Neuronal stem cell (in vitro differentiated cells): ENCODE data around the gene ELN.
"Not testable (repeated sequence)": the region's sequence is repeated elsewhere in the genome, so short reads cannot be mapped to it uniquely, and the experiment has no call there.

Experiments used
- DNase-seq: peaks from one replicate; pipeline ENCODE4 v3.0.0-alpha.2; 2013; ENCODE audit warnings: low spot score
- H2AFZ ChIP-seq: one replicate; pipeline ENCODE4 v1.6.1; 2013; ENCODE audit warnings: mild to moderate bottlenecking, low read length, inconsistent platforms
- H2AK5ac ChIP-seq: 2 replicates; pipeline ENCODE4 v1.6.1; 2013; ENCODE audit warnings: low read depth, mild to moderate bottlenecking, inconsistent platforms, low read length, moderate library complexity, mixed read lengths
- H2BK120ac ChIP-seq: 2 replicates; pipeline ENCODE4 v1.6.1; 2013; ENCODE audit warnings: low read depth, mild to moderate bottlenecking, inconsistent platforms, low read length, moderate library complexity, mixed read lengths
- H2BK12ac ChIP-seq: one replicate; pipeline ENCODE4 v1.6.1; 2013; ENCODE audit warnings: low read length, inconsistent platforms
- H2BK15ac ChIP-seq: 2 replicates; pipeline ENCODE4 v1.6.1; 2013; ENCODE audit warnings: mild to moderate bottlenecking, low read length, inconsistent platforms, mixed read lengths
- H2BK5ac ChIP-seq: one replicate; pipeline ENCODE4 v1.6.1; 2013; ENCODE audit warnings: inconsistent platforms, mild to moderate bottlenecking, low read length, moderate library complexity
- H3K14ac ChIP-seq: one replicate; pipeline ENCODE4 v1.6.1; 2013; ENCODE audit warnings: low read length, inconsistent platforms
- H3K18ac ChIP-seq: 2 replicates; pipeline ENCODE4 v1.6.1; 2013; ENCODE audit warnings: low read length, inconsistent platforms
- H3K23ac ChIP-seq: 2 replicates; pipeline ENCODE4 v1.6.1; 2013; ENCODE audit warnings: low read depth, mild to moderate bottlenecking, mixed read lengths, low read length, inconsistent platforms; ENCODE audit not compliant: poor library complexity
- H3K27ac ChIP-seq: replicated peaks from 3 replicates; pipeline ENCODE4 v1.5.1; 2013; ENCODE audit warnings: low read length, inconsistent platforms
- H3K27me3 ChIP-seq, 3 experiments: 2 replicates each; pipeline ENCODE4 v1.6.1; 2013; ENCODE audit warnings: low read length in 3 of 3, mild to moderate bottlenecking in 2 of 3, inconsistent platforms in 1 of 3, low read depth in 1 of 3, mixed read lengths in 1 of 3, moderate library complexity in 1 of 3; ENCODE audit not compliant: control insufficient read depth in 3 of 3, insufficient read depth in 3 of 3
- H3K36me3 ChIP-seq, 2 donors: replicated peaks in 1 of 2; 2 replicates each; pipeline ENCODE4 v1.6.1; 2013; ENCODE audit warnings: low read length in 2 of 2; ENCODE audit not compliant: control insufficient read depth in 2 of 2, insufficient read depth in 2 of 2
- H3K4ac ChIP-seq: 2 replicates; pipeline ENCODE4 v1.6.1; 2013; ENCODE audit warnings: inconsistent platforms, mild to moderate bottlenecking, low read length, moderate library complexity
- H3K4me1 ChIP-seq, 2 donors: 1 replicate in 1 of 2; 2 replicates in 1 of 2; pipeline ENCODE4 v1.6.1; 2013; ENCODE audit warnings: low read length in 2 of 2, low read depth in 1 of 2; ENCODE audit not compliant: control insufficient read depth in 2 of 2, insufficient read depth in 1 of 2
- H3K4me2 ChIP-seq: one replicate; pipeline ENCODE4 v1.6.1; 2013; ENCODE audit warnings: mild to moderate bottlenecking, low read length, inconsistent platforms; ENCODE audit not compliant: insufficient read depth, poor library complexity, severe bottlenecking
- H3K4me3 ChIP-seq, 2 donors: 2 replicates each; pipeline ENCODE4 v1.5.1; 2013; ENCODE audit warnings: low read length in 2 of 2, mild to moderate bottlenecking in 2 of 2, inconsistent platforms in 1 of 2, moderate library complexity in 1 of 2
- H3K79me1 ChIP-seq: one replicate; pipeline ENCODE4 v1.6.1; 2013; ENCODE audit warnings: low read depth, mild to moderate bottlenecking, inconsistent platforms, low read length, moderate library complexity
- H3K9ac ChIP-seq: one replicate; pipeline ENCODE4 v1.6.1; 2013; ENCODE audit warnings: mild to moderate bottlenecking, low read depth, low read length, inconsistent platforms; ENCODE audit not compliant: poor library complexity
- H3K9me3 ChIP-seq, 2 donors: replicated peaks in 1 of 2; 2 replicates each; pipeline versions ENCODE3 to v1.6.1; 2013; ENCODE audit warnings: low read length in 2 of 2, mild to moderate bottlenecking in 2 of 2, inconsistent platforms in 1 of 2, low read depth in 1 of 2, mixed read lengths in 1 of 2, moderate library complexity in 1 of 2; ENCODE audit not compliant: control insufficient read depth in 2 of 2, insufficient read depth in 1 of 2
- H4K8ac ChIP-seq: one replicate; pipeline ENCODE4 v1.6.1; 2013; ENCODE audit warnings: low read depth, mild to moderate bottlenecking, inconsistent platforms, low read length, moderate library complexity
- H4K91ac ChIP-seq: one replicate; pipeline ENCODE4 v1.6.1; 2013; ENCODE audit warnings: low read length, low read depth, mild to moderate bottlenecking, inconsistent platforms; ENCODE audit not compliant: poor library complexity
- WGBS, 2 donors: extraction: QIAGEN DNeasy Blood & Tissue Kit; methylation state at CpG; one replicate each; pipeline ENCODE4 v1.1.7; 2013; ENCODE audit warnings: missing lambda C conversion rate in 2 of 2, mixed read lengths in 1 of 2; ENCODE audit not compliant: insufficient read length in 2 of 2, insufficient replicate concordance in 1 of 2; ENCODE audit errors: extremely low coverage in 2 of 2; 5-methylcytosine and 5-hydroxymethylcytosine counted together

Gene ELN

GRCh38 chr7:74046581-74046980 is 18.6 kb downstream of the ELN start:
- not testable (repeated sequence) for H3K9me3 ChIP-seq, H3K18ac ChIP-seq, H4K8ac ChIP-seq, H4K91ac ChIP-seq, H3K4me2 ChIP-seq, H3K4me3 ChIP-seq, H3K36me3 ChIP-seq, H2BK120ac ChIP-seq, H2AK5ac ChIP-seq, H2BK12ac ChIP-seq, H3K79me1 ChIP-seq, H3K14ac ChIP-seq, H3K27ac ChIP-seq, H3K9ac ChIP-seq, H2AFZ ChIP-seq, H3K23ac ChIP-seq, DNase-seq, H2BK5ac ChIP-seq, H2BK15ac ChIP-seq, H3K4ac ChIP-seq
- Histone ChIP-seq H3K4me1 (peaks cover 13% of the 10 kb centered on the region in 2 donors), H3K27me3 (peaks cover 0 to 19% (median 0%) of the 10 kb centered on the region in 3 experiments)
- no CpG with 5 or more reads among the region's 7 CpGs for WGBS, 2 donors

DNA sequence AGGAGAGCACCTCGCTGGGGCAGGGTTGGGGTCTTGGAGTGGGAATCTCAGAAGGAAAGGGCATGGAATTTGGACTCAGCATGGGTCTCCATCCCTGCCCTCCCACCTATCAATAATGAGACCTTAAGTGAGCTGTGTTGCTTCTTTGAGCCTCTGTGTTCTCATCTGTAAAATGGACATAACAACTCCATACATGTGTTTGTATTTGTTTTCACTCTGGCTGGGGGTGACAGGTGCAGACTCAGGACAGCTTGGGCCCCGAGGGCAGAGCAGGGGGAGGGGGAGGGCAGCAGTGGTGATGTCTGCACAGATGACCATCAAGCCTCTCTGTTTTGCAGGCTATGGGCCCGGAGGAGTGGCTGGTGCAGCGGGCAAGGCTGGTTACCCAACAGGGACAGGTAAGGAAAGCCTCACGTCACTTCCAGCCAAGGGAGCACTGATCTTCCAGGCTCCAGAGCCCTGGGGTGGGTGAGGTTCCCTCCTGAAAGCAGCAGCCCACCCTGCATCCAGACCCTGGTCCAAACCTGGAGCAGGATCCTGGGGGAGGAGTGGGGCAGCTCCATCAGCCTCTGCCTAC is 19.9 kb downstream of the ELN start:
- peaks cover 0 to 13% (median 0%) of the 10 kb centered on the region in 3 experiments for H3K27me3 ChIP-seq
- DNase-seq, result no peak
- no peak overlapping the region for H3K4me3 ChIP-seq
- H2AFZ ChIP-seq, result no peak overlapping the region
- H3K4me2 ChIP-seq, result no peak overlapping the region
- no peaks in the 10 kb centered on the region for H3K36me3 ChIP-seq
- H3K14ac ChIP-seq, result no peak overlapping the region
- no peak overlapping the region for H4K8ac ChIP-seq
- peak overlapping the region; percentile 31 for H3K9ac ChIP-seq
- H3K79me1 ChIP-seq, result peaks cover 3% of the 10 kb centered on the region
- H3K9me3 ChIP-seq, result no peaks in the 10 kb centered on the region
- WGBS, 2 donors, result no CpG with 5 or more reads among the region's 5 CpGs
- peak overlapping the region; percentile 56 for H2AK5ac ChIP-seq
- H4K91ac ChIP-seq, result no peak overlapping the region
- no peak overlapping the region for H2BK5ac ChIP-seq
- no peak overlapping the region for H2BK12ac ChIP-seq
- H3K27ac ChIP-seq, result no peak overlapping the region
- peaks cover 11 to 13% of the 10 kb centered on the region in 2 donors for H3K4me1 ChIP-seq
- H2BK120ac ChIP-seq, result no peak overlapping the region
- H2BK15ac ChIP-seq, result no peak overlapping the region
- H3K18ac ChIP-seq, result peak overlapping the region; percentile 23
- no peak overlapping the region for H3K4ac ChIP-seq
- no peak overlapping the region for H3K23ac ChIP-seq

DNA sequence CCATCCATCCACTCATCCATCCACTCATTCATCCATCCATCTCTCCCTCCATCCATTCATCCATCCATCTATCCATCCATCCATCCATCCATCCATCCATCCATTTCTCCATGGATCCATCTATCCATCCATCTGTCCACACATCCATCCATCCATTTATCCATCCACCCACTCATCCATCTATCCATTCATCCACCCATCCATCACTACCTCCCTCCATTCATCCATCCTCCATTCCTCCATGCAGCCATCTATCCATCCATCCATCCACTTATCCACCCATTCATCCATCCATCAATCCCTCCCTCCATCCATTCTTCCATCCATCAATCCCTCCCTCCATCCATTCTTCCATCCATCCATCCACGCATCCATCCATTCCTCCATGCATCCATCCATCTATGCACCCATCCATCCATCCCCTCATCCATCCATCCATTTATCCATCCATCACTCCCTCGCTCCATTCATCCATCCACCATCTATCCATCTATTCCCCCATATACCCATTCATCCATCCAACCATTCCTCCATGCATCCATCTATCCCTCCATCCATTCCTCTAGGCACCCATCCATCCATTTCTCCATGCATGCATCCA is 21.1 kb downstream of the ELN start:
- no peak overlapping the region for H3K4me2 ChIP-seq
- peaks cover 3% of the 10 kb centered on the region for H3K79me1 ChIP-seq
- DNase-seq, result no peak
- no peak overlapping the region for H2AFZ ChIP-seq
- 100% methylated on average over 2 of the region's 2 CpGs for WGBS, 2 donors
- no peak overlapping the region for H2BK5ac ChIP-seq
- H2AK5ac ChIP-seq, result no peak overlapping the region
- H3K23ac ChIP-seq, result no peak overlapping the region
- no peak overlapping the region for H4K91ac ChIP-seq
- no peaks in the 10 kb centered on the region for H3K9me3 ChIP-seq
- peaks cover 3 to 4% of the 10 kb centered on the region in 2 donors for H3K4me1 ChIP-seq
- H2BK15ac ChIP-seq, result no peak overlapping the region
- H3K14ac ChIP-seq, result no peak overlapping the region
- H2BK12ac ChIP-seq, result no peak overlapping the region
- H3K9ac ChIP-seq, result no peak overlapping the region
- no peak overlapping the region for H3K4ac ChIP-seq
- no peak overlapping the region for H4K8ac ChIP-seq
- H3K27ac ChIP-seq, result no peak overlapping the region
- peaks cover 0 to 10% (median 0%) of the 10 kb centered on the region in 3 experiments for H3K27me3 ChIP-seq
- H3K18ac ChIP-seq, result no peak overlapping the region
- H3K36me3 ChIP-seq, result no peaks in the 10 kb centered on the region
- H2BK120ac ChIP-seq, result no peak overlapping the region
- no peak overlapping the region for H3K4me3 ChIP-seq

DNA sequence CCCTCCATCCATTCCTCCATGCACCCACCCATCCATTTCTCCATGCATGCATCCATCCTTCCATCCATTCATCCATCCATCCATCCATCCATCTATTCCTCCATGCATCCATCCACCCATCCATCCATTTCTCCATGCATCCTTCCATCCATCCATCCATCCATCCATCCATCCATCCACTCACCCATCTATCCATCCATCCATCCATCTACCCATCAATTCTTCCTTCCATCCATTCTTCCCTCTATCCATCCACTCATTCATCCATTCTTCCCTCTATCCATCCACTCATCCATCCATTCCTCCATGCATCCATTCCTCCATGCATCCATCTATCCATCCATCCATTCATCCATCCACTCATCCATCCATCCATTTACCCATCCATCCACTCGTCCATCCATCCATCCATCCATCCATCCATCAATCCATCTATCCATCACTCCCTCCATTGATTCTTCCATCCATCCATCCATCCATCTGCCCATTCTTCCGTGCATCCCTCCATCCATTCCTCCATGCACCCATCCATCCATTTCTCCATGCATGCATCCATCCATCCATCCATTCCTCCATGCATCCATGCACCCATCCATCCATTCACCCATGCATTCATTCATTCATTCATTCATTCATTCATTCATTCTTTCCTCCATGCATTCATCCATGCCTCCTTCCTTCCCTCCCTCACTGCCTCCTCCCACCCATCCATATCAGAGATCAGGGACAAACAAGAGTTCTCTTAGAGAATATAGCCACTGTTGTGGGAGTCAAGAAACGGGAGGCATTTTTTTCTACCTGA is 22.2 kb downstream of the ELN start:
- H3K27me3 ChIP-seq, result no peaks in the 10 kb centered on the region
- DNase-seq, result no peak
- WGBS, 2 donors, result no CpG with 5 or more reads among the region's 3 CpGs
- peaks cover 3% of the 10 kb centered on the region for H3K79me1 ChIP-seq
- H3K18ac ChIP-seq, result no peak overlapping the region
- H3K4me3 ChIP-seq, result no peak overlapping the region
- no peak overlapping the region for H4K8ac ChIP-seq
- no peak overlapping the region for H2AFZ ChIP-seq
- no peak overlapping the region for H4K91ac ChIP-seq
- no peak overlapping the region for H2BK15ac ChIP-seq
- H3K4me2 ChIP-seq, result no peak overlapping the region
- H2BK12ac ChIP-seq, result no peak overlapping the region
- no peak overlapping the region for H3K14ac ChIP-seq
- no peak overlapping the region for H3K27ac ChIP-seq
- H2BK5ac ChIP-seq, result no peak overlapping the region
- peaks cover 0 to 2% of the 10 kb centered on the region in 2 donors for H3K4me1 ChIP-seq
- H2AK5ac ChIP-seq, result no peak overlapping the region
- no peaks in the 10 kb centered on the region for H3K36me3 ChIP-seq
- no peak overlapping the region for H2BK120ac ChIP-seq
- no peak overlapping the region for H3K4ac ChIP-seq
- no peak overlapping the region for H3K23ac ChIP-seq
- no peaks in the 10 kb centered on the region for H3K9me3 ChIP-seq
- no peak overlapping the region for H3K9ac ChIP-seq
